Astrocyte (in vitro differentiated cells and primary cell): Measurements from ENCODE around the gene GMPR. TPM values are rescaled to one million over a fixed set of nuclear protein-coding genes. Genes with fewer than 3 reads are reported as not detected.
A peak's percentile ranks its signal among the peaks of the same experiment; 100 is the strongest.

Experiments
- DNase-seq: peaks from one replicate; pipeline ENCODE4 v3.0.0-alpha.2; 2010; ENCODE audit warnings: low read depth
- FAIRE-seq: peaks from 2 replicates; lab custom pipeline; 2011; peaks lifted over from hg19 to GRCh38; lab: Jason Lieb, UNC
- H2AFZ ChIP-seq: 2 replicates; pipeline ENCODE4 v1.6.0; 2012; ENCODE audit warnings: low read depth, low read length, inconsistent platforms
- H3K27ac ChIP-seq: 2 replicates; pipeline ENCODE4 v1.5.1; 2011; ENCODE audit warnings: low read depth, low read length, inconsistent platforms
- H3K27me3 ChIP-seq: 2 replicates; pipeline ENCODE4 v1.6.0; 2011; ENCODE audit warnings: low read length, inconsistent platforms; ENCODE audit not compliant: insufficient read depth
- H3K36me3 ChIP-seq: 2 replicates; pipeline ENCODE4 v1.5.1; 2011; ENCODE audit warnings: low read length, inconsistent platforms; ENCODE audit not compliant: insufficient read depth
- H3K4me1 ChIP-seq: 2 replicates; pipeline ENCODE4 v1.5.1; 2011; ENCODE audit warnings: low read length, inconsistent platforms; ENCODE audit not compliant: insufficient read depth
- H3K4me2 ChIP-seq: 2 replicates; pipeline ENCODE4 v1.6.0; 2012; ENCODE audit warnings: low read length, inconsistent platforms
- H3K4me3 ChIP-seq: 2 replicates; pipeline ENCODE4 v1.5.1; 2011; ENCODE audit warnings: low read depth, mild to moderate bottlenecking, low read length, inconsistent platforms; ENCODE audit not compliant: insufficient read depth
- H3K79me2 ChIP-seq: 2 replicates; pipeline ENCODE4 v1.6.0; 2012; ENCODE audit warnings: mild to moderate bottlenecking, low read length, inconsistent platforms; ENCODE audit not compliant: insufficient read depth
- H3K9ac ChIP-seq: 2 replicates; pipeline ENCODE4 v1.6.0; 2012; ENCODE audit warnings: mild to moderate bottlenecking, low read length, inconsistent platforms
- H3K9me3 ChIP-seq: 2 replicates; pipeline ENCODE4 v1.5.1; 2012; ENCODE audit warnings: low read depth, mild to moderate bottlenecking, low read length, inconsistent platforms; ENCODE audit not compliant: insufficient read depth
- H4K20me1 ChIP-seq: 2 replicates; pipeline ENCODE4 v1.6.0; 2012; ENCODE audit warnings: low read length, inconsistent platforms; ENCODE audit not compliant: insufficient read depth
- H3K27ac Mint-ChIP-seq: one replicate; pipeline ENCODE4 v1.8.0; 2021; ENCODE audit warnings: mild to moderate bottlenecking, mixed read lengths; ENCODE audit not compliant: unreplicated experiment
- H3K27me3 Mint-ChIP-seq: one replicate; pipeline ENCODE4 v1.8.0; 2021; ENCODE audit warnings: low read depth, mixed read lengths; ENCODE audit not compliant: unreplicated experiment
- H3K36me3 Mint-ChIP-seq: one replicate; pipeline ENCODE4 v1.8.0; 2021; ENCODE audit warnings: low read depth, mixed read lengths; ENCODE audit not compliant: unreplicated experiment
- H3K4me1 Mint-ChIP-seq: one replicate; pipeline ENCODE4 v1.8.0; 2021; ENCODE audit warnings: low read depth, mixed read lengths; ENCODE audit not compliant: unreplicated experiment
- H3K4me3 Mint-ChIP-seq: one replicate; pipeline ENCODE4 v1.8.0; 2021; ENCODE audit warnings: mild to moderate bottlenecking, moderate library complexity, mixed read lengths; ENCODE audit not compliant: unreplicated experiment
- H3K9me3 Mint-ChIP-seq: one replicate; pipeline ENCODE4 v1.8.0; 2021; ENCODE audit warnings: mild to moderate bottlenecking, mixed read lengths; ENCODE audit not compliant: unreplicated experiment
- EZH2 ChIP-seq: IDR thresholded peaks from 2 replicates; pipeline ENCODE4 v1.6.1; 2012; ENCODE audit warnings: mild to moderate bottlenecking, low read length, inconsistent platforms; ENCODE audit not compliant: insufficient read depth
- total RNA-seq: library from RNA; stranded (reverse); gene quantifications from 2 replicates; pipeline ENCODE4 v1.2.1, GENCODE V29; 2021
- TF ChIP-seq, protein P1 (sequence below): IDR thresholded peaks from 2 replicates; pipeline ENCODE4 v1.5.1; 2011; ENCODE audit warnings: low read depth, mild to moderate bottlenecking, inconsistent platforms, low read length, moderate library complexity; ENCODE audit not compliant: insufficient read depth

The GMPR gene
- total RNA-seq, 1 donor from 2014 or later = 2.0 TPM

DNA sequence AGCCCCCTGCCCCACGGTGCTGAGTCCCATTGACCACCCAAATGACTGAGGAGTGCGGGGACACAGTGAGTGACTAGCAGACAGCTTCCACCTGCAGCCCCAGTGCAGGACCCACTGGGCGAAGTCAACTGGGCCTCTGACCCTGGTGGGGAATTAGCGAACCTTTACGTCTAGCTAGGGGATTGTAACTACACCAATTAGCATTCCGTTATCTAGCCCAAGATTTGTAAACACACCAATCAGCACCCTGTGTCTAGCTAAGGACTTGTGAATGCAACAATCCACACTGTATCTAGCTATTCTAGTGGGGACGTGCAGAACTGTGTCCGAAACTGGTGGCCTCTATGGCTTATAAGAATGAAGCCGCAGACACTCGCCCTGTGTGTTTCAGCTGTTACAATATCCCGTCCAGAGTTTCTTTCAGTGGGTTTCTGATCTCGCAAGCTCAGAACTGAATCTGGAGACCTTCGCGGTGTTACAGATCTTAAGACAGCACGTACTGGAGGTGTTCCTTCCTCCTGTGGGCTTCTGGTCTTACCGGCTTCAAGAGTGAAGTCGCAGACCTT lies 21.1 kb upstream of the GMPR start:
- Mint-ChIP-seq H3K9me3 (no peaks in the 10 kb centered on the region), H3K27ac (no peak overlapping the region), H3K36me3 (no peaks in the 10 kb centered on the region), H3K4me1 (peaks cover 11% of the 10 kb centered on the region), H3K27me3 (no peaks in the 10 kb centered on the region), H3K4me3 (no peak overlapping the region)
- H3K27ac ChIP-seq = no peak overlapping the region
- no peaks in the 10 kb centered on the region for H3K27me3 ChIP-seq
- peaks cover 18% of the 10 kb centered on the region for H3K4me1 ChIP-seq
- H3K36me3 ChIP-seq = no peaks in the 10 kb centered on the region
- no peak overlapping the region for H3K9ac ChIP-seq
- H2AFZ ChIP-seq = no peak overlapping the region
- H3K79me2 ChIP-seq = no peaks in the 10 kb centered on the region
- H3K4me2 ChIP-seq = peak overlapping the region; percentile 75
- no peak overlapping the region for H3K4me3 ChIP-seq
- H4K20me1 ChIP-seq = no peaks in the 10 kb centered on the region
- no peaks in the 10 kb centered on the region for H3K9me3 ChIP-seq
- no peak for FAIRE-seq
- TF ChIP-seq, protein P1, sequence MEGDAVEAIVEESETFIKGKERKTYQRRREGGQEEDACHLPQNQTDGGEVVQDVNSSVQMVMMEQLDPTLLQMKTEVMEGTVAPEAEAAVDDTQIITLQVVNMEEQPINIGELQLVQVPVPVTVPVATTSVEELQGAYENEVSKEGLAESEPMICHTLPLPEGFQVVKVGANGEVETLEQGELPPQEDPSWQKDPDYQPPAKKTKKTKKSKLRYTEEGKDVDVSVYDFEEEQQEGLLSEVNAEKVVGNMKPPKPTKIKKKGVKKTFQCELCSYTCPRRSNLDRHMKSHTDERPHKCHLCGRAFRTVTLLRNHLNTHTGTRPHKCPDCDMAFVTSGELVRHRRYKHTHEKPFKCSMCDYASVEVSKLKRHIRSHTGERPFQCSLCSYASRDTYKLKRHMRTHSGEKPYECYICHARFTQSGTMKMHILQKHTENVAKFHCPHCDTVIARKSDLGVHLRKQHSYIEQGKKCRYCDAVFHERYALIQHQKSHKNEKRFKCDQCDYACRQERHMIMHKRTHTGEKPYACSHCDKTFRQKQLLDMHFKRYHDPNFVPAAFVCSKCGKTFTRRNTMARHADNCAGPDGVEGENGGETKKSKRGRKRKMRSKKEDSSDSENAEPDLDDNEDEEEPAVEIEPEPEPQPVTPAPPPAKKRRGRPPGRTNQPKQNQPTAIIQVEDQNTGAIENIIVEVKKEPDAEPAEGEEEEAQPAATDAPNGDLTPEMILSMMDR = no peak
- no peak for TF ChIP-seq EZH2
- DNase-seq = no peak

DNA sequence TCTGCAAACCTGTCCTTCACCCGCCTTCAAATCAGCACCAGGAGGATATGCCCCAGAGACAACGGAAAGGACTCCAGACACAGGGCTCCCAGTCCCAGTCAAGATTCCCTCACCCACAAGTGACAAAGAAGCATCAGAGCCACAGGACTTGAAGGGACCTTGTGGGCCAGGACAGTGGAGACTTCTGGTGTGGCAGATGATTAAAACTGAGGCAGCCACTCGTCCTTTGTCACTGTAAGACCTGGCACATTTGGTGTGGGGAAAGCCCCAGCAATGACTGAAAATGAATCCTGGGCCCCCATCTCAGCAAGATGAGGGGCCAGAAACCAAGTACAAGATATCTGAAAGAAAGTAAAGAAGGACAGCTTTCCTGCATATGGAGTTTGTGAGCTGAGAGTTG lies 15.6 kb upstream of the GMPR start:
- Mint-ChIP-seq H3K9me3 (no peaks in the 10 kb centered on the region), H3K27ac (no peak overlapping the region), H3K4me1 (peaks cover 13% of the 10 kb centered on the region), H3K4me3 (no peak overlapping the region), H3K27me3 (no peaks in the 10 kb centered on the region), H3K36me3 (no peaks in the 10 kb centered on the region)
- no peaks in the 10 kb centered on the region for H4K20me1 ChIP-seq
- no peak for TF ChIP-seq EZH2
- TF ChIP-seq, protein P1 = no peak
- no peak overlapping the region for H3K4me2 ChIP-seq
- H3K79me2 ChIP-seq = no peaks in the 10 kb centered on the region
- H3K9ac ChIP-seq = no peak overlapping the region
- no peak for DNase-seq
- H3K9me3 ChIP-seq = no peaks in the 10 kb centered on the region
- H3K4me1 ChIP-seq = peaks cover 4% of the 10 kb centered on the region
- no peak for FAIRE-seq
- H3K36me3 ChIP-seq = no peaks in the 10 kb centered on the region
- no peak overlapping the region for H2AFZ ChIP-seq
- H3K27me3 ChIP-seq = no peaks in the 10 kb centered on the region
- no peak overlapping the region for H3K4me3 ChIP-seq
- H3K27ac ChIP-seq = no peak overlapping the region

DNA sequence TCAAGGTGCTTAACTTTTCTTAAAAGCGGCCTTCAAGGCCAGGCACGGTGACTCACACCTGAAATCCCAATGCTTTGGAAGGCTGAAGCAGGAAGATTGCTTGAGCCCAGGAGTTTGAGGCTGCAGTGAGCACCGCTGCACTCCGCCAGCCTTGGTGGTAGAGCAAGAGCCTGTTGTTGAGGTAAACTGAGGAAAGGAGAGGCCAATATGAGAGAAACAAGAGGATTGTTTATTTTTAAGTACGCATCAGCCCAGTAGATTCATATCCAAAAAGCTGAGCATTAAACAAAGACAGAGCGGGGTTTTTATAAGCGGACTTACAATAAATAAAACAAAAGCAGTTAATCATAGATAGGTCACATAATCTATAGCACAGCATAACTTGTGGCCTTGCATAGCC lies 15.0 kb upstream of the GMPR start:
- H3K4me3 ChIP-seq = no peak overlapping the region
- no peaks in the 10 kb centered on the region for H3K9me3 ChIP-seq
- H3K9me3 Mint-ChIP-seq = no peaks in the 10 kb centered on the region
- FAIRE-seq (no peak), DNase-seq (no peak)
- TF ChIP-seq, protein P1 = no peak
- TF ChIP-seq EZH2 = no peak
- no peak overlapping the region for H3K4me3 Mint-ChIP-seq
- no peaks in the 10 kb centered on the region for H3K79me2 ChIP-seq
- H3K27ac ChIP-seq = no peak overlapping the region
- H3K4me1 Mint-ChIP-seq = peaks cover 13% of the 10 kb centered on the region
- H3K36me3 ChIP-seq = no peaks in the 10 kb centered on the region
- no peaks in the 10 kb centered on the region for H3K36me3 Mint-ChIP-seq
- H3K27me3 ChIP-seq = peaks cover 2% of the 10 kb centered on the region
- H3K9ac ChIP-seq = no peak overlapping the region
- H4K20me1 ChIP-seq = no peaks in the 10 kb centered on the region
- no peak overlapping the region for H3K27ac Mint-ChIP-seq
- H3K27me3 Mint-ChIP-seq = no peaks in the 10 kb centered on the region
- no peak overlapping the region for H2AFZ ChIP-seq
- no peak overlapping the region for H3K4me2 ChIP-seq
- H3K4me1 ChIP-seq = peaks cover 4% of the 10 kb centered on the region
